Heart right ventricle (tissue), 16 donors: ENCODE measurements around the gene WNT7B. TPM values are rescaled to one million over a fixed set of nuclear protein-coding genes. Genes with fewer than 3 reads are reported as not detected.
A peak's percentile ranks its signal among the peaks of the same experiment; 100 is the strongest.

ENCODE experiments used
- ATAC-seq, 8 donors: fragments of 200-7000 bp; cut with Tn5 transposase; one replicate each; pipeline ENCODE4 v1.9.1; 2020; ENCODE audit warnings: mild to moderate bottlenecking in 8 of 8, moderate library complexity in 8 of 8, moderate number of reproducible peaks in 1 of 8
- DNase-seq, 2 donors: peaks; one replicate each; pipeline ENCODE4 v3.0.0-alpha.2; 2020
- H3K27ac ChIP-seq, 10 donors: fragments of 200-600 bp; sonication (generic) in 2 of 10; one replicate each; pipeline versions ENCODE4 v1.5.0 to v1.8.0; 2020 to 2022; ENCODE audit warnings: mild to moderate bottlenecking in 3 of 10
- H3K27me3 ChIP-seq, 7 donors: fragments of 200-600 bp; one replicate each; pipeline ENCODE4 v1.8.0; 2021 to 2022; ENCODE audit warnings: mild to moderate bottlenecking in 2 of 7
- H3K36me3 ChIP-seq, 9 donors: fragments of 200-600 bp; sonication (generic) in 1 of 9; one replicate each; pipeline versions ENCODE4 v1.5.0 to v1.8.0; 2020 to 2022; ENCODE audit warnings: mild to moderate bottlenecking in 2 of 9
- H3K4me1 ChIP-seq, 9 donors: fragments of 200-600 bp; sonication (generic) in 1 of 9; one replicate each; pipeline versions ENCODE4 v1.5.0 to v1.8.0; 2020 to 2022; ENCODE audit warnings: mild to moderate bottlenecking in 4 of 9
- H3K4me3 ChIP-seq, 10 donors: fragments of 200-600 bp; sonication (generic) in 2 of 10; one replicate each; pipeline versions ENCODE4 v1.5.0 to v1.8.0; 2020 to 2022; ENCODE audit warnings: mild to moderate bottlenecking in 7 of 10, moderate library complexity in 2 of 10
- H3K9me3 ChIP-seq, 11 donors: fragments of 200-600 bp in 10 of 11; sonication (generic) in 2 of 11; one replicate each; pipeline versions ENCODE4 v1.5.0 to v1.8.0; 2013 to 2022; ENCODE audit warnings: mild to moderate bottlenecking in 2 of 11, control low read depth in 1 of 11, moderate library complexity in 1 of 11
- CTCF ChIP-seq, 9 donors: fragments of 200-600 bp; sonication (generic) in 2 of 9; IDR thresholded peaks; one replicate each; pipeline versions ENCODE4 v1.5.0 to v1.8.0; 2021 to 2022; ENCODE audit warnings: antibody characterized with exemption in 9 of 9, mild to moderate bottlenecking in 5 of 9, moderate library complexity in 1 of 9
- WGBS, 2 donors: extraction: QIAGEN DNeasy Blood & Tissue Kit; methylation state at CpG; one replicate each; pipeline ENCODE4 v1.1.7; 2013; ENCODE audit warnings: inconsistent platforms in 1 of 2; 5-methylcytosine and 5-hydroxymethylcytosine counted together
- intact Hi-C, 10 donors: fragments of 100-400 bp; cut with DNase I; formaldehyde crosslinking; loops; one replicate each; pipeline versions ENCODE4 v1.11.1 to v1.14.2; 2022
- polyA plus RNA-seq, 2 donors: library from polyadenylated mRNA; stranded (reverse); fragments of 200-250 nt; gene quantifications; one replicate each; pipeline ENCODE4 v1.2.3, GENCODE V29; 2013
- total RNA-seq, 10 donors: library from RNA; stranded (reverse); fragmentation: NEBNext Ultra II Directional in 3 of 10; extraction: Animal tissue kit (Norgen Biotek cat#: 25700) in 3 of 10; gene quantifications; one replicate each; pipeline versions ENCODE4 v1.2.1 to v1.2.4, GENCODE V29; 2021 to 2023
- donor health status: Arrhythmogenic right ventricular cardiomyopathy.
- donor health status: ischemic (EF 13 %, LVEDD 7.1; RV severe dilation, severe dysfunction).
- donor health status: healthy with polysubstance abuse.
- donor health status: DM: no; HTN: yes; CAD: no.
- donor health status: DM: no; HTN: no; CAD: no.
- donor health status: ischemic (EF 25% LVEDD 6.9; RV normal size, moderate dysfunction).
- donor health status: ischemic (EF 25% LVEDD 5.7; RV mildly dilated, moderate dysfunction).
- donor health status: healthy.
- donor health status: DM: yes; HTN: yes; CAD: no.
- donor health status: Ischemic cardiomyopathy.
- donor health status: ischemic (EF 35%, LVEDD 5.7; RV mildly dilated, moderate dysfunction).
- donor health status: nonischemic (EF 11% LVEDD 7.7; RV severe dilation, severe dysfunction).
- donor health status: DM: yes; HTN: yes; CAD: no.
- donor health status: PGD.
- donor health status: ischemic (EF 29% LVEDD 5.4; RV normal size, mild dysfunction).
- donor health status: nonischemic (EF 23%, LVEDD 6.1; RV moderate dilation, normal function).

Gene WNT7B
- total and polyA plus RNA-seq, 12 donors, result not detected

- Histone ChIP-seq H3K4me1 (peaks cover 0 to 39% (median 17%) of the 10 kb centered on the region in 9 donors), H3K27ac (no peak overlapping the region), H3K4me3 (no peak overlapping the region), H3K36me3 (no peaks in the 10 kb centered on the region), H3K9me3 (no peaks in the 10 kb centered on the region), H3K27me3 (peaks cover 0 to 67% (median 53%) of the 10 kb centered on the region in 7 donors)
- intact Hi-C loops, result no loop called here
- peak; percentile 50 to 90 (median 72) for ATAC-seq
- TF ChIP-seq CTCF (IDR thresholded peaks at IDR 0.05), result no peak
- WGBS, 2 donors, result 63 to 65% methylated on average over 27 of the region's 27 CpGs
- peak; percentile 38 to 43 for DNase-seq
Measured at GRCh38 chr22:45884201-45885062, 92.5 kb downstream of the WNT7B start.

GRCh38 chr22:45883811-45884170, 93.2 kb downstream of the WNT7B start:
- Histone ChIP-seq H3K4me3 (no peak overlapping the region), H3K4me1 (peaks cover 0 to 39% (median 20%) of the 10 kb centered on the region in 9 donors), H3K27ac (no peak overlapping the region), H3K9me3 (no peaks in the 10 kb centered on the region), H3K27me3 (peaks cover 0 to 63% (median 50%) of the 10 kb centered on the region in 7 donors), H3K36me3 (no peaks in the 10 kb centered on the region)
- TF ChIP-seq CTCF (IDR thresholded peaks at IDR 0.05), result no peak
- DNase-seq, result no peak
- WGBS, 2 donors, result 87 to 93% methylated on average over 8 of the region's 8 CpGs
- intact Hi-C loops, result no loop called here
- ATAC-seq, result no peak

GRCh38 chr22:45882881-45883810, 93.8 kb downstream of the WNT7B start:
- 86 to 90% methylated on average over 32 of the region's 32 CpGs for WGBS, 2 donors
- Histone ChIP-seq H3K9me3 (no peaks in the 10 kb centered on the region), H3K4me1 (peaks cover 0 to 46% (median 27%) of the 10 kb centered on the region in 9 donors), H3K36me3 (no peaks in the 10 kb centered on the region), H3K27me3 (peaks cover 0 to 63% (median 54%) of the 10 kb centered on the region in 7 donors), H3K27ac (no peak overlapping the region), H3K4me3 (no peak overlapping the region)
- intact Hi-C loops, result no loop called here
- ATAC-seq (peak in 1 of 8 donors; percentile 24), DNase-seq (peak in 1 of 2 donors; percentile 29)
- TF ChIP-seq CTCF (IDR thresholded peaks at IDR 0.05), result no peak

- DNase-seq, result no peak
- WGBS, 2 donors, result 80 to 84% methylated on average over 8 of the region's 8 CpGs
- no peak for TF ChIP-seq CTCF (IDR thresholded peaks at IDR 0.05)
- no peak overlapping the region for H3K27ac ChIP-seq
- no peaks in the 10 kb centered on the region for H3K9me3 ChIP-seq
- peaks cover 5 to 70% (median 62%) of the 10 kb centered on the region in 7 donors for H3K27me3 ChIP-seq
- no peak for ATAC-seq
- intact Hi-C loops, result no loop called here
- no peaks in the 10 kb centered on the region for H3K36me3 ChIP-seq
- H3K4me3 ChIP-seq, result no peak overlapping the region
- H3K4me1 ChIP-seq, result peaks cover 0 to 56% (median 32%) of the 10 kb centered on the region in 9 donors
Measured at GRCh38 chr22:45881524-45881875, 95.5 kb downstream of the WNT7B start.
